Measurements from ENCODE around the gene MBNL2. TPM values are rescaled to one million over a fixed set of nuclear protein-coding genes. Genes with fewer than 3 reads are reported as not detected.

MBNL2 gene
- total RNA-seq, 2 donors from 2014 or later: 13.4 to 27.2 TPM

DNA sequence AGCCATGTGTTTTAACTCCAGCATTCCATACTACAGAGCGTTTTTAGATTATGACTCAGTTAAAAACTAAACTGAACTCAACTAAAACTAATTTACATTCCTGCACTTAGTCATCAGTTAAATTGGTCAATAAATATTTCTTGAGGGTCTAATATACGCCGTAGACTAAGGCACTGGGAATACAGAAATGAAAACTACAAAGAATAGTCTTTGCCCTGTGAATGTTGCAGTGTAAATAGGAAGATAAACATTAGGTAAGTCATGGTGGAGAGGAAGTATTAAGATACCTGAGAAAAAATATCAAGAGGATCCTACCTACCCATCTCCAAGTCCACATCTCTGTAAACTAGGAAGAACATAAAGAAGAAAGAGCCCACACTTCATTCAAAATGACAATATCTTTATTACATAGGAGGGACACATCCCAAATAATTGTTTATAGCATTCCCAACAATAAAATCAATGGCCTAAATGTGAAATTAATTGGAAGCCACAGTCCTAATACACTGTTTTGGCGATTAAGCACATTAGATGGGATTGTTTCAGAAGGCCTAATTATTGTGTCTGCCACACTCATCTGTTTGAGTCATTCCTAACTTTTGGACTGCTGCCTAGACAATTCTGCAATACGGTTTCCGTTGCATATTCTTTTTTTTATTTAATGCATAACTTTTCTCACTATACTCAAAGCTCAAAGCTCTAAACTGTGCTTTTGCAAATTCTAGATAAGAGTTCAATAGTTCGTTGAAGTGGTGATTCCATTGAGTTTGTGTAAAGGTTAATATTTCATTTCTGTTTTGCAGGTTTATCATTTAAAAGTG lies 52.9 kb downstream of the MBNL2 start:
- H3K4me3 Mint-ChIP-seq: no peak overlapping the region
- H3K9me3 Mint-ChIP-seq: no peaks in the 10 kb centered on the region
- H3K4me1 Mint-ChIP-seq: peaks cover 12% of the 10 kb centered on the region
- no peaks in the 10 kb centered on the region for H3K27me3 Mint-ChIP-seq
- peaks cover 54% of the 10 kb centered on the region for H3K36me3 Mint-ChIP-seq (ENCODE audit: low read depth)
- ATAC-seq (replicated peaks): no peak
- H3K27ac Mint-ChIP-seq: no peak overlapping the region

DNA sequence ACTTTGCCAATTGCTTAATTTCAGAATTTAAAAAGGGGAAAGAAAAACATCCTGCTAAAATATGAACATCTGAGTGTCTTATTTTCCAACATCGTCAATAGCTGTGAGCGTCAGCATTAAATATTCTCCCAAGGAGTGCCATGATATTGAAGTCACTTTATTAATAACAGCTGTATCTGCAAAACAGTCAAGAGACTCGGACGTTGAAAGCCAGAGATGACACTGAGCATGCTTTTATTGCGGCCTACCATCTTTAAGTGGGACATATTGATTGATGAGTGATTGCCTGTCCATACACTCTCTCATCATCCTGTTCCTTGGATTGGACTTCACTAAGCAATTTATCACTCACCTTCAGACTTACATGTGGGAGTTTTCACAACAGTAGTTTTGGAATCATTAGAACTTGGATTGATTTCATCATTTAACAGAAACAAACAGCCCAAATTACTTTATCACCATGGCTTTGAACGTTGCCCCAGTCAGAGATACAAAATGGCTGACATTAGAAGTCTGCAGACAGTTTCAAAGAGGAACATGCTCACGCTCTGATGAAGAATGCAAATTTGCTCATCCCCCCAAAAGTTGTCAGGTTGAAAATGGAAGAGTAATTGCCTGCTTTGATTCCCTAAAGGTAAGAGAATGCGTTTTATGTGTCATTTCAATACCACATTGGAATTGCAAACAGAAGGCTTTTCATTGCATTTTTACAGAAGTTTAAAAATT lies 53.8 kb downstream of the MBNL2 start:
- no peak for ATAC-seq (replicated peaks)
- H3K9me3 Mint-ChIP-seq: no peaks in the 10 kb centered on the region
- no peak overlapping the region for H3K4me3 Mint-ChIP-seq
- no peaks in the 10 kb centered on the region for H3K27me3 Mint-ChIP-seq
- H3K4me1 Mint-ChIP-seq: peaks cover 18% of the 10 kb centered on the region
- H3K27ac Mint-ChIP-seq: no peak overlapping the region
- H3K36me3 Mint-ChIP-seq (ENCODE audit: low read depth): peaks cover 63% of the 10 kb centered on the region

DNA sequence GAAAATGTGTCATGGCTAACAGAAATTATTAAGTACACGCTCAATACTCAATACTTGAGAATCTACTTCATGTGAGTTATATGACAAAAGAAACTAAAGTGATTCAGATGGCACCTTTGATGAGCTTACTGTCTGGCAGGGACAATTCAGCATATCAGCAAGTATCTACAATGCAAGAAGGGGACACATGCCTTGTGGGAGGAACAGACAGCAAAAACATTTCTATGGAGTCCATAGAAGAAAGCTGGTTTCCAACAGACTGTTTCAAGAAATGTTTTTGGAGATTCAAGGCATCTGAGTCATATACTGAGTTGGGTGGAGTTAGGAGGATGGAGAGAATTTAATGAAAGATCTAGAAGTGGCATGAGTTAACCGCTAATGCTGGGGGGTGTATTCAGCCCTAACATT lies 54.7 kb downstream of the MBNL2 start:
- Mint-ChIP-seq H3K27me3 (no peaks in the 10 kb centered on the region), H3K4me1 (peaks cover 19% of the 10 kb centered on the region), H3K4me3 (peak overlapping the region; percentile 14), H3K27ac (peak overlapping the region; percentile 9), H3K9me3 (no peaks in the 10 kb centered on the region), H3K36me3 (ENCODE audit: low read depth) (peaks cover 65% of the 10 kb centered on the region)
- peak; percentile 81 for ATAC-seq (replicated peaks)

DNA sequence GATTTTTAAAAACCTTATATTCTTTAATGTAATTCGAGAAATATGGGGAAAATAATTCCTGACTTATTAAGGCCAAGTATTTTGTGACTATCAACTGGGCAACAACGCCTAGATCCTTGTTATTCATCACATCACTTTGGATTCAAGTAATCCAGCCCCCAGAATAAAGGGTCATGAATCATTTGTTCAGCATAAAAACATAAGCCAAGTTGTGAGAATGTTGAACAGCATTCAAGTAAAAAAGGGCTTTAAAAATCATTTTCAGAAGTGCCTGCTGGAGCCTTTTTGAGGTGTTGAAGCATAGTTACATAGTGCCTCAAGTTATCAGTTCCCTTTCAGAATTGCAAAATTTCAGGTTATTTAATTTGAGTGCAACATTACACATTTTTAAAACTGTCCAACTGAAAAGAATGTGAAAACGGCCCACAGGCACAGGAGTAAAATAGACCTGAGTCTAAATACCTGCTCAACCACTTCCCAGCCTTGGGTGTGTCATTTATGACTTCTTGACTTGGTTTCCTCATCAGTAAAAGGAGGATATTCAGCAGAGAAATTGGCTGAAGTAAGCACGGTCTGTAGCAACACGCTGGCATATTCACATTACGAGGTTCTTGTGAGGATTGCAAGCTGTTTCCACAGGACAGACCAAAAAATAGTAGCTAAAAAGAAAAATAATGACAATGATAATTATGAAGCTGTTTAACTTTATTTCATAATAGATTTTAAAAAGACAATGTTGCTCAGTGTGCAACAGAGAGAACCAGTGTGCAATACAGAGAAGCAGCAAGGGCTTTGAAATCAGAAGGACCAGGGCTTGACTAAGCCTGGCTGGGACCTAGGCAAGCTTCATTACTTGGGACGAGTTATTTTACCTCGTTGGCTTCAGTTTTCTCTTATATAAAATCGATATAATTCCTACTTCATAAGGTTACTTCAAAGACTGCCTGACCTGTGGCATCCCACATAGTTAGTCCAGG lies 56.6 kb downstream of the MBNL2 start:
- H3K4me1 Mint-ChIP-seq: peaks cover 25% of the 10 kb centered on the region
- peaks cover 65% of the 10 kb centered on the region for H3K36me3 Mint-ChIP-seq (ENCODE audit: low read depth)
- H3K27me3 Mint-ChIP-seq: no peaks in the 10 kb centered on the region
- no peaks in the 10 kb centered on the region for H3K9me3 Mint-ChIP-seq
- no peak overlapping the region for H3K27ac Mint-ChIP-seq
- no peak overlapping the region for H3K4me3 Mint-ChIP-seq
- no peak for ATAC-seq (replicated peaks)

DNA sequence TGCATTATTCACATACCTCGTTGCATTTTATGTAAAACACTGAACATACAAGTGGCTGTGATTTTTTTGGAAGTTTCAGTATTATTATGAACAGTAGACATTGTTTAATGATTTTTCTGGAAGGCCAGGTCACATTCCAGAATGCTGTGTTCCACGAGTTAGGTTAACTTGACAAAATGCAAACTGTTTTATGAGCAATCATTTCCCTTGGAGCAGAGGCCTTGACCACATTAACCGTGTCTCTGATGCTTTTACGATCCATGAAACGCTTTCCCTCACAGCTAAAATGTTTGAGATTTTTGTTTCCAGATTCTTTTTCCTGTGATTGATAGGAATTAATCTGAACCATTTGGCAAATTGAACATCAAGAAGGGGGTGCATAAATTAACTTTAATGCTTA lies 57.8 kb downstream of the MBNL2 start:
- H3K9me3 Mint-ChIP-seq: no peaks in the 10 kb centered on the region
- peaks cover 22% of the 10 kb centered on the region for H3K4me1 Mint-ChIP-seq
- peaks cover 59% of the 10 kb centered on the region for H3K36me3 Mint-ChIP-seq (ENCODE audit: low read depth)
- no peak overlapping the region for H3K27ac Mint-ChIP-seq
- no peaks in the 10 kb centered on the region for H3K27me3 Mint-ChIP-seq
- ATAC-seq (replicated peaks): no peak
- no peak overlapping the region for H3K4me3 Mint-ChIP-seq

DNA sequence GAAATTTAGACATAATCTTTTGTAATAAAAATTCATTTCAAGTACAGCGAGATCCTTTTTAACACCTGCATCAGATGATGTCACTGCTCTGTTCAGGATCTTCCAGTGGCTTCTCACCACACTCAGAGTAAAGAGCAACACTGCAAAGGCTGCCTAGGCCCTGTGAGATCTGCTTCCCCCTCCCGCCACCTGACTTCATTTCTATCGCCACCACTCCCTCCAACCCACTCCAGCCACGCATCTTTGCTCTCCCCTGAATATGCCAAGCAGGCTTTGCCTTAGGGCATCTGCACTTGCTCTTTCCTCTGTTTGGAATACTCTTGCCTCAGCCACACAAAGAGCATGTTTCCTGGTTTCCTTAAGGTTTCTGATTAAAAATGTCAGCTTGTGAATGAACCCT lies 58.3 kb downstream of the MBNL2 start:
- H3K4me1 Mint-ChIP-seq: peaks cover 20% of the 10 kb centered on the region
- H3K9me3 Mint-ChIP-seq: no peaks in the 10 kb centered on the region

DNA sequence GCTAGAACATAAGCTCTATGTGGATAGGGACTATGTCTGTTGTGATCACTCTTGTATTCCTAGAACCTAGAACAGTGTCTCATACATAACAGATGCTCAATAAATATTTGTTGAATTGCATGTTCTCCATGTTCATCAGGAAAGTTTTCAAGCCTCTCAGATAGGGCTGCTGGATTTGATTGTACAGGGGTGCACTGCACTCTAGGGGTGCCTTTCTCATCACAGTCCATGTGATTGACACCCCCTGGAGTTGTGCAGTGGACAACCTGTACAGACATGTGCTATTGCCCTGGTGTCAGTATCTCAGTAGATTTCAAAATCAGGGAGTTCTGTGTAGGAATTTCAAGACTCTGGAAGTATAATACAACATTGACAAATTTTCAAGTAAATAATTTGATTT lies 58.9 kb downstream of the MBNL2 start:
- no peaks in the 10 kb centered on the region for H3K9me3 Mint-ChIP-seq
- peaks cover 48% of the 10 kb centered on the region for H3K36me3 Mint-ChIP-seq (ENCODE audit: low read depth)
- no peak for ATAC-seq (replicated peaks)
- H3K27me3 Mint-ChIP-seq: no peaks in the 10 kb centered on the region
- no peak overlapping the region for H3K27ac Mint-ChIP-seq
- H3K4me3 Mint-ChIP-seq: no peak overlapping the region
- H3K4me1 Mint-ChIP-seq: peaks cover 24% of the 10 kb centered on the region

More for the DNA sequence above, 58.3 kb downstream of the MBNL2 start:
- no peak for ATAC-seq (replicated peaks)
- Mint-ChIP-seq H3K36me3 (ENCODE audit: low read depth) (peaks cover 54% of the 10 kb centered on the region), H3K27ac (no peak overlapping the region), H3K4me3 (no peak overlapping the region), H3K27me3 (no peaks in the 10 kb centered on the region)

DNA sequence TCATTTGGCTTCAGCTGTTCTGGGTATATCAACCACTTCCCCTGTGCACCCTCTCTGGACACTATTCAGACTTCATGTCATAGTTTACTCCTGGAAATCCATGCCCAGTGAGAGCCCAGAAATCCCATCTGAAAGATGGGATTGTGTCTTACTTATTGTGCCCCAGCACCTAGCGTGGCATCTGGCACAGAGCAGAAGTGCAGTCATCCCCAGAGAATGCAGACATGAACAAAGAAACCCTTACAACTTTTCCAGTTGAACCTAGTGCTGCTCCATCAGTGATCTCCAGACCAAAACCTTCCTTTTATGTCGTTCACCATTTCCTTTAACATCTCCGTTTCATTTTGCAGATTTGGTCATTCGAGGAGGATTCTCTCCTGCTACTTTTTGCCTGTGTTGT lies 60.6 kb downstream of the MBNL2 start:
- Mint-ChIP-seq H3K27ac (no peak overlapping the region), H3K9me3 (no peaks in the 10 kb centered on the region), H3K4me3 (no peak overlapping the region), H3K4me1 (peaks cover 27% of the 10 kb centered on the region), H3K27me3 (no peaks in the 10 kb centered on the region), H3K36me3 (ENCODE audit: low read depth) (peaks cover 34% of the 10 kb centered on the region)
- no peak for ATAC-seq (replicated peaks)

DNA sequence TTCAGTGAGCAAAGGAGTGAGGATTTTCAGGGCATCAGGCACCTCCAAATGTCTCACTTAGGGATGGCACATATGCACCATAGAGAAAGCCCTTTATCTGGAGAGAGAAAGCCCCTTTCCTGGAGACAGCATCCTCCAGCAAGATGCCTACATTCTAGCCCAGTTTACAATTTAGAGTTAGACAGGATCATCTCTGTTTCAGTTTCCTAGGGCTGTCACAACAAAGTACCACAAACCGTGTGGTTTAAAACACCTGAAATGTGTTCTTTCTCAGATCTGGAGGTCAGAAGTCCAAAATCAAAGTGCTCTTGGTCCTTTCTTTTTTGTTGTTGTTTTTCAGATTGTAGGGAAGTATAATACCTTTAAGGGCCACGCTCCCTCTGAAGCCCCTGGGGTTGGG lies 61.8 kb downstream of the MBNL2 start:
- Mint-ChIP-seq H3K36me3 (ENCODE audit: low read depth) (peaks cover 22% of the 10 kb centered on the region), H3K4me1 (peaks cover 32% of the 10 kb centered on the region), H3K27ac (peak overlapping the region; percentile 56), H3K9me3 (no peaks in the 10 kb centered on the region), H3K27me3 (no peaks in the 10 kb centered on the region), H3K4me3 (no peak overlapping the region)
- no peak for ATAC-seq (replicated peaks)

DNA sequence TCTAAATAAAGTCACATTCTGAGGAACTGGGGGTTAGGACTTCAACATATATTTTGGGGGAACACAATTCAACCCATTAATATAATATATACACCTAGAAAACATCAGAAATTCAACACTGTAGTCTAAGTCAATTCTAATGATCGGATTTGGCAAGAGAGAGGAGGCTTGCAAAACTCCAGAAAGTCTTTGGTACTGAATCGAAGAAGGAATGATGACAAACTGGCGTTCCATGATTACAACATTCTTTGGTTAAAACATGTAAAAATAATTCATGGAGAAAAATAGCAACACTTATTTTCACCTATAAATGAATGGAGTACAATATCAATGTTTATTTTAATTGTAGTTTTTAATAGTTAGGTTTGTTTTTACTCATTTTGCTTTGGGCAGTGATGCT lies 62.4 kb downstream of the MBNL2 start:
- H3K4me3 Mint-ChIP-seq: no peak overlapping the region
- H3K27ac Mint-ChIP-seq: no peak overlapping the region
- H3K27me3 Mint-ChIP-seq: no peaks in the 10 kb centered on the region
- H3K4me1 Mint-ChIP-seq: peaks cover 32% of the 10 kb centered on the region
- ATAC-seq (replicated peaks): no peak
- H3K9me3 Mint-ChIP-seq: no peaks in the 10 kb centered on the region
- H3K36me3 Mint-ChIP-seq (ENCODE audit: low read depth): peaks cover 16% of the 10 kb centered on the region

DNA sequence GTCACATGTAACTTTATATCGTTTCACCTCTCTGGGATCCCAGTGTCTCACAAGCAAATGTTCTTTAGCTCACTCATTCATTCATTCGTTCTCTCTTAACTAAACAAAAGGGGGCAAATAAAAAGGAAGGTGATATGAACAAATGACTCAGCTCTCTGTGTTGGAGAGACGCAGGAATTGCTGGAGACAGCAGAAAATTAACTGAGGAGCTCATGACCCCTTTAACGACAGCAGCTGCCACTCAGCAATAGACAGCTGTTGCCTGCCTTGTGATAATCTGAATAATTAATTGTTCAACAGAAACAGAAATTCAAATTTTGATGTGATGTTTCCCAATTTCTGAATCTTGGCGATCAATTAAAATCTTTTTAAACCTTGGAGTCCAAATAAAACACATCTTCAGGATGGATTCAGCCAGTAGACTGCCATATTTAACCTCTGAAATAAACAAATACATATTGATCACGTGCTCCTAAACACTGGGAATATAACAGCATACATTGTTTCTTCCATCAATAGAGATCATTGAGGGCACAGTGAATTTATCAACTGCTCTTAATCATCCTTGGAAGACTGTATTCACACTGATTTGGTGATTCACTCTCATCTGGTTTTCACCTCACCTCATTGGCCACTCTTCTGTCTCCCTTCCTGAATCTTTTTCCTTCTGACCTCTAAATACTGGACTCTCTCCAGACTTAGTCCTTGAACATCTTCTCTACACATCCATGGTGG lies 63.3 kb downstream of the MBNL2 start:
- Mint-ChIP-seq H3K27ac (peak overlapping the region; percentile 3), H3K27me3 (no peaks in the 10 kb centered on the region), H3K4me1 (peaks cover 31% of the 10 kb centered on the region), H3K36me3 (ENCODE audit: low read depth) (peaks cover 8% of the 10 kb centered on the region), H3K4me3 (no peak overlapping the region), H3K9me3 (no peaks in the 10 kb centered on the region)
- ATAC-seq (replicated peaks): no peak

DNA sequence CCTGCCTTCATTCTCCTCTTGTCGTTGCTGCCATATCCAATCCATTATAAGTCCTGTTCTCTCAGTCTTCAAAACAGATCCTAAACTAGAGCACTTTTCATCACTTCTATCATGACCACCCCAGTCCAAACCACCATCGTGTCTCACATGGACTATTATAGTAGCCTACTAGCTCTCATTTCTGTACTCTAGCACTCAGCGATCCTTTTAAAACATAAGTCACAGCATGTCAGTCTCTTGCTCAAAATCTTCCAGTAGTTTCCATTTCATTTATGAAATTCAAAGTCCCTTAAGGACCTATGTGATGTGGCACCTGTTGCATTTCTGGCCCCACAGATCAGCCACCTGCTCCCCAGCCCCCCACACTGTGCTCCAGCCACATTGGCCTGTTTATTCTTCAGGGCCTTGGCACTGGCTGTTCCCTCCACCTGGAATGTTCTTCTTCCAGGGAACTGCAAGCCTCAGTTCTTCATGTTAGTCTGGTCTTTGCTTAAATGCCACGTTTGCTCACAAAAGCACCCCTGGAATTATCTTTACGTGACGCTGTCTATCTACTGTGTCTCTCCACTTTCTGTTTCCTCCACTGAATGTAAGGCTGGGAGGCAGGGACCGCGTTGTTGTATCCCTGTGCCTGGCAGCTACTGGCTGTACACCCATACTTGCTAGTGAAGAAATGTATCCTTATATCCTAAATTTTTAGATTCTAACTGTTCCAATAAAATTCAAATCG lies 64.3 kb downstream of the MBNL2 start:
- Mint-ChIP-seq H3K27ac (peak overlapping the region; percentile 3), H3K36me3 (ENCODE audit: low read depth) (peaks cover 6% of the 10 kb centered on the region), H3K9me3 (no peaks in the 10 kb centered on the region), H3K4me3 (no peak overlapping the region), H3K27me3 (no peaks in the 10 kb centered on the region), H3K4me1 (peaks cover 31% of the 10 kb centered on the region)
- ATAC-seq (replicated peaks): no peak

DNA sequence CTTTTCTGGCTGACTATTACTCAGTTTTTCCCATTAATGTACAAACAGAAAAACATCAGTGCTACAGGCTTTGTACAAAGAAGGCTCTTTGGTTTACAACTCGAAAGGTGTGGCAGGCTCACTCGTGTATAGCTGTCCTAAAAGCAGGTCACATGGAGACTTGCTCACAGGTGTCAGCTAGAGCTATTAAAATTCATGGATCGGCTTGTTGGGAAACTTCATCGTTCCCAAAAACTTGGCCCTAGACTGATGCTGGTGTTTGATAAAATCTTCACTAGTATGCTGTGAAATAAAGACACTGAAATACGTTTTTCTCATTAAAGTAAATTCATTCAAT lies 64.9 kb downstream of the MBNL2 start:
- H3K9me3 Mint-ChIP-seq: no peaks in the 10 kb centered on the region
- peak overlapping the region; percentile 3 for H3K27ac Mint-ChIP-seq
- no peak overlapping the region for H3K4me3 Mint-ChIP-seq
- peaks cover 31% of the 10 kb centered on the region for H3K4me1 Mint-ChIP-seq
- no peak for ATAC-seq (replicated peaks)
- H3K27me3 Mint-ChIP-seq: no peaks in the 10 kb centered on the region
- peaks cover 6% of the 10 kb centered on the region for H3K36me3 Mint-ChIP-seq (ENCODE audit: low read depth)
